Fibroblast of upper back skin (primary cell): ENCODE measurements around the gene CALB2.
A peak's percentile ranks its signal among the peaks of the same experiment; 100 is the strongest.

Source experiments
- DNase-seq: peaks from one replicate; pipeline ENCODE4 v3.0.0-alpha.2; 2013

Gene CALB2

DNA sequence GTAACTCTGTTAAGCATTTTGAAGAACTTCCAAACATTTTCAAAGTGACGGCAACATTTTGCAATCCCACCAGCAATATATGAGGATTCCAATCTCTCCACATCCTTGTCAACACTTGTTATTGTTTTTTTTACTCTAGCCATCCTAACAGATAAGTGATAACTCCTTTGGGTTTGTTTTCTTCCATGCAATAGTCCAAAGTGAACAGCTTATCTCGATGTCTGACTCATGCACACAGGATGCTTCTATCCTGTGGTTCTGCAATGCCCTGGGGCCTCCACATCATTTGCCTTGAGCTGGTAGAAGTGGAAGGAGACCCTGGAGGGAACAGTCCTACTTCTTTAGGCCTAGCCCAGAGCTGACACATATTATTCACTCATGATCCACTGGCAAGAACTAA, 70.4 kb downstream of the CALB2 start:
- no peak for DNase-seq

DNA sequence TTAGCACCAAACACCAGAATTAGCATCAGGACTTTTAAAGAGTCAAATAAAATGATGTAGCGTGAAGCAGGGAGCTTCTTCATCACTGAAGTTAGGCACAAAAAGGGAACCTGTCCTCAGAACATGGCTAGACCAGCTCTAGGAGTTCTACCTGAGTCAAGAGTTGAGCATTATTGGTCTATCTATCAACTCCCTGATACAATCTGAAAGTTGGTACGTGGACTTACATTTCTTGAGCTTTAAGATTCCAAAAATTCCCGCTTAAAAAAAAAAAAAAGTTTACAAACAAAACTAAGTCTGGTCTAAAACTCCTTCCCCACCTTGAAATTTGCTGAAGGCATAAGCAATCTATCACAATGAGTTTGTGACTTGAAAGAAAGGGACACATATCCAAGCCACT, 71.1 kb downstream of the CALB2 start:
- DNase-seq: no peak

DNA sequence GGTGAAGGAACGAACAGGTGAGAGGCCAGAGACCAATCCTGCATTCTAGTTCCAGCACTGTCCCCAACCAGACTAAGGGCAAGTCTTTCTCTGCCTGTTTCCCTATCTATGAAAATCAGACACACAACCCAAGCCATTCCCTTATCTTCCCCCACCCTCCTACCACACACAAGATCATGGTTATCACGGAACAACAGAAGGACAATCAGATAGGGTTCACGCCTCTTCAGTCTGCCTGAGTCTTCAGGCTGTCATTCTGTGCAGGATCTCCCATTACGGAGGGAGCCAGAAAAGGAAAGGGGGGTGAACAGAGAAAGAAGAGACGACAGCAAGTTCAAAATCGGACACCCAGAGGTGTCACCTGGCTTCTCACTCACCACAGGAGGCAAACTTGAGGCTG, 72.2 kb downstream of the CALB2 start:
- no peak for DNase-seq

DNA sequence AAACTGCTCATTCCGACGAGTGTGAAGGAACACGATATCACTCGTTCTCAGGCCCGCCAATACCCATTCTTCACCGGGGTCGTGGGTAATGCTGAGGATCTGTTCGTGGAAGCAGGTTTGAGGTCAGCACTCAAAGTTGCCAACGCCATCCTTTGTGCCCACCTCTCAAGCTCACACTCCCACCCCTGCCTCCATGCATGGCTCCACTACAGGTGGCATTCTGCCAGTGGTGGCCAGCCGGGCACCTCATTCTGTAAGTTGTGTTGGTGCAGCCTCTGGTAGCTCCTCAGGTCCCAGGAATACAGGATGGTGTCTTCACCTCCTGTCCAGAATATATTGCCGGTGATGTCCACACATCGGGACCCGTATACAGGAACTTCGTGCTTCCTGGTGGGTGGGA, 72.7 kb downstream of the CALB2 start:
- no peak for DNase-seq

DNA sequence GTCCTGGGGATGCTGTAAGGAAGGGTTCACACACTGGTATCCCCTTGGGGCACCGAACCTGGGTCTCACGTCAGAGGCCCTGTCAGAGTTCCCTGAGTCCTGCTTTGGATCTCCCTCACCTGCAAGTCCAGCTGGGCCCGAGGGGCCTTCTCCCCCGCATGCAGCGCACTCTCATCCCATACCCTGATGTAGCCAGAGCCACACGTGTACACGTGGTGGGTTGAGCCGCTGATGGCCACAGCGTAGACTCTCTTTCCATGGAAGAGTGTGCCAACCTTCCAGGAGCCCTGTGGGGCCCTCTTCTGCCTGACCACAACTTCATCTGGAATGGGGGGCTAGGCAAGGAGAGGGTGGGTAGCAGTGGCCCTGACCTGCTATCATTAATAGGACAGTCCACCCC, 73.5 kb downstream of the CALB2 start:
- DNase-seq: no peak

DNA sequence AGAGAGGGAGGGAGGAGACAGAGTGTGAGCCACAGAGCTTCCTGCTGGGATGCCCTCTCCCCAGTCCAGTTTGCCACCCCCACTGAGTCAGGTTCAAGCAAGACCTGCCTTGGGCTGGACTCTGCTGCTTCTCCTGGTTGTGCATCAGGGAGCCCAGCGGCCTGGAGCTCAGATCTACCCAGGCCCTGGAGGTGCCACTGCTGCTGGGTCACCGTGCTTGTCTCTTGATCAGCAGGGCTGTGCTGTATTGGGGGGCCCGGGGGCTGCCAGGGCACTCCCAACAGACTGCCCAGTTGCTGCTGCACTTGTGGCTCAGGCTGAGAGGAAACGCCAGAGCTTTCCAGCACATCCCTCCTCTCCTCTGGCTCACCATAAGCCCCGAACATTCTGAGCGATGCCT, 74.4 kb downstream of the CALB2 start:
- no peak for DNase-seq

DNA sequence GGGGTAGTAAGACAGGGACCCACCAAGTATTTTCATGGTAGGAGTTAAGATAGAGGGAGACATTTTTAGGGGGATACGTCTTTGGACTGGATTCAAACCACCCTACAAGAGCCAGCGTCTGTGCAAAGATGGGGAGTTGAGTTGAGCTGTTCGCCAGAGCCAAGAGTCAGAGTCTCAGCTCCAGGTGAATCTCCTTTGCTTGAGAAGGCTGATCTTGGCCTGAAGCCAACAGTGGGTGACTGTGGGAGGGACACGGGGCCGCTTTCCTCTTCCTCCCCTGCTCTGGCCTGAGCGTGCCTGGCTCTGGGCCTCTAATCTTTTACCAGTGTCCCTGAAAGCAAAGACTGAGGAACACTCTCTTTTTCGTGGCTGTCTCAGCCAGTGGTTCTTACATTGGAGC, 78.0 kb downstream of the CALB2 start:
- no peak for DNase-seq

DNA sequence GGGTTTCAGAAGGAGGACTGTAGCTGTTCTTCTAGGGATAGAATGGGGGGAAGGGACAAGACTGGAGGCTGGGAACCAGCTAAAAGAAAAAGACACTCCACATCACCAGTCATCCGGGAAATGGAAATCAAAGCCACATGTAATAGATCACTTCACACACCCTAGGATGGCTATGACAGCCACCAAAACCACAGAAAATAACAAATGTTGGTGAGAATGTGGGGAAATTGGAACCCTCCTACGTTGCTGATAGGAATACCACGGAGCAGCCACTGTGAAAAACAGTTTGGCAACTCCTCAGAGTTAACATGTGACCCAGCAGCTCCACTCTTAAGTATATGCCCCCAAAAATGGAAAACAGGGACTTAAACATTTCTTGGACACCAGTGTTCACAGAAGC, 81.0 kb downstream of the CALB2 start:
- peak; percentile 6 for DNase-seq
